Activated CD4-positive, CD25-positive, alpha-beta regulatory T cell treated with anti-CD3 and anti-CD28 coated beads, Interleukin-2, amount 50 U/mL, for 24 hours (primary cell): ENCODE results near the gene CLRN3.

Source experiments
- ATAC-seq, 2 donors: fragments of 150-1000 bp; cut with Tn5 transposase; one replicate each; pipeline ENCODE4 v1.10.0; 2021; ENCODE audit warnings: mild to moderate bottlenecking in 1 of 2, moderate library complexity in 1 of 2

Gene CLRN3

GRCh38 chr10:127874671-127875448, 17.9 kb downstream of the CLRN3 start:
- ATAC-seq: no peak

GRCh38 chr10:127873901-127874470, 18.8 kb downstream of the CLRN3 start:
- ATAC-seq: no peak

- no peak for ATAC-seq
Observed at GRCh38 chr10:127872871-127873600, 19.7 kb downstream of the CLRN3 start.

- ATAC-seq: no peak
Observed at GRCh38 chr10:127872011-127872761, 20.6 kb downstream of the CLRN3 start.

- no peak for ATAC-seq
Observed at GRCh38 chr10:127871631-127872010, 21.1 kb downstream of the CLRN3 start.

- no peak for ATAC-seq
Observed at GRCh38 chr10:127869329-127869728, 23.4 kb downstream of the CLRN3 start.

GRCh38 chr10:127867805-127868204, 24.9 kb downstream of the CLRN3 start:
- no peak for ATAC-seq

GRCh38 chr10:127866276-127867013, 26.3 kb downstream of the CLRN3 start:
- ATAC-seq: no peak

GRCh38 chr10:127863231-127863825, 29.4 kb downstream of the CLRN3 start:
- no peak for ATAC-seq

- no peak for ATAC-seq
Observed at GRCh38 chr10:127860592-127860991, 32.1 kb downstream of the CLRN3 start.

- no peak for ATAC-seq
Observed at GRCh38 chr10:127855976-127856375, 36.8 kb downstream of the CLRN3 start.

- no peak for ATAC-seq
Observed at GRCh38 chr10:127855591-127855881, 37.2 kb downstream of the CLRN3 start.

- no peak for ATAC-seq
Observed at GRCh38 chr10:127854769-127855590, 37.8 kb downstream of the CLRN3 start.

GRCh38 chr10:127853868-127854768, 38.6 kb downstream of the CLRN3 start:
- peak; percentile 45 to 55 for ATAC-seq

GRCh38 chr10:127852456-127852855, 40.3 kb downstream of the CLRN3 start:
- no peak for ATAC-seq

- ATAC-seq: no peak
Observed at GRCh38 chr10:127851661-127852194, 41.0 kb downstream of the CLRN3 start.

GRCh38 chr10:127850944-127851343, 41.8 kb downstream of the CLRN3 start:
- ATAC-seq: no peak

GRCh38 chr10:127849921-127850320, 42.8 kb downstream of the CLRN3 start:
- no peak for ATAC-seq

GRCh38 chr10:127849224-127849623, 43.5 kb downstream of the CLRN3 start:
- ATAC-seq: no peak

GRCh38 chr10:127848226-127848625, 44.5 kb downstream of the CLRN3 start:
- ATAC-seq: no peak
